ENCODE results near the gene ZBTB33.

ZBTB33 gene

DNA sequence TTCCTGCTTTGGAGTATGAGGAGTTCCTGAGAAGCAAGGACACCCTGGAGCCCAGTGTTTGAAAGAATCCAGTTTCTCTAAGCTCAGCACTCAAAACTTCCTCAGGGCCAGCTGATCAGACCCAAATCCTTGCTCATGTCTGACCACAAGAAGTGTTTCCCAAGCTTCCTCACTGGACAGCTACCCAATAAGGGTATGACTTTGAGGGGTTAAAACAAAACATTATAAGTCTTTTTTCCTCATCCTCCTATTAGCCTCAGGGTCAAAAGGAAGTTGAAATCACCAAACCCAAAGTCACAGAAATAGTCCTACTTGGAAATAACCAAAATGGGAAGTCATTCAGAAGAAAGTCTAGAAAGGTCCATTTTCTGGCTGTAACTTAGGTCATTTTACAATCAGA lies 13.7 kb downstream of the ZBTB33 start:
- no peak for DNase-seq

DNA sequence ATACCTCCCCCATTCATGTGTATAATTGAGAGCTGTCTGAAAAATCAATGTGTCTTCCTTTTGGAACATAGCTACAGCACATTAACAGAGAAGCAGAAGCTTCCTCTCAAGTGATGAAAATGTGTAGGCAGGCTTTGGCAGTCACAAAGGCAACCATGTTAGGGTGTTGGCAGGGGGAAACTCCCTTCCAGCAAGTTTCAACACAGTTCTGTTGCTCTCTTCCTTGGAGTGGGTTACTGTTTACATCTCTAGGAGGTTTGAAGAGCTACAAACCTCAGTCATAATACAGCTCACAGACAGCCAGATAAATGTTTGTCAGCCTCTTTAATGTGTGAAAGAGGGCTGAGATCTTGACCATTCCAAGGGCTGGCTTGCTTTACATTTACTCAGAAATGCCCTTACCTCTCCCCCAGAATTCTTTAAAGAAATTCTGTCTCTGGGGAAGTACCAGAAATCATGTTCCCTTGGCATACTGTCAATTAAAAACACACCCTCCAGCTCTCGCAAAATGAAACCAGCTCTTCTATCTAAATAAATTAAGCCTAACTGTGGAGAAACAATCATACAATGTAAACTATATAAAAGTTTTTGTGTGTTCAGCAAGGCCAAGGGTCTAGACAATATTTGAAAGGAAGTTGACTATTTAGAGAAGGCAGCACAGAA lies 18.9 kb downstream of the ZBTB33 start:
- no peak for DNase-seq

DNA sequence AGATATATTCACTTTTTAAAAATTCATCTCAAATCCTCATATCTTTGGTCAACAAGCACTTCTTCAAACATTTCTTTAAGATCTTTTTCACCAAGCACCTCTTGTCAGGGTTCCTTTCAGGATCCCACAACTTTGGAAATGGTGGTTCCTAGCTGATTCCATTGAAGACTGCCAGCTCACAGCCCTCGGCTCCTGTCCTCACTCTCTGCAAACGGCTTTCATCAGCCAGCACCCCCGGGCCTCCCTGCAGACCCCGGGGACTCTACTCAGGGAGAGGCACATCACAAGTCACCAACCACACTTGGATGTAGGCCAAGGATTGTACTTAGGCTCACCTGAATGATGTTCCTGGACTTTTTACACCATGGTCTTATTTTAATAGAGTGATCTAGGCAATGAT lies 20.0 kb downstream of the ZBTB33 start:
- no peak for DNase-seq

DNA sequence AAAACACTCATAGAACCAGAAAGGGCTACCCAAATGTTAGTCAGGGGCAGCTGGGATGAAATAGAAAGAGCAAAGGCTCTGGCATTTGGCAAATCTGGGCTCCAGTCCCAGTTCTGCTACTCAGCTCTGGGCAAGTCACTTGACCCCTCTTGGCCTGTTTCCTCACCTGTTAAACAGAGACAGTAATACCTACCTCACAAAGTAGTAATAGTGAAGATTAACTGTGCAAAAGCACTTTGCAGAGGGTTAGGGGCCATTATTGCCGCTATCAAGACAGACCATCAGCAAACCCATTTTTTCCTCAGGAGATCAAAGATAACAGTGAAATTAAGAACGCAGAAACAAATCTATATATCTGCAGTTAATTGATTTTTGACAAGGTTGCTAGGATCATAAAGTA lies 20.6 kb downstream of the ZBTB33 start:
- DNase-seq, result no peak

DNA sequence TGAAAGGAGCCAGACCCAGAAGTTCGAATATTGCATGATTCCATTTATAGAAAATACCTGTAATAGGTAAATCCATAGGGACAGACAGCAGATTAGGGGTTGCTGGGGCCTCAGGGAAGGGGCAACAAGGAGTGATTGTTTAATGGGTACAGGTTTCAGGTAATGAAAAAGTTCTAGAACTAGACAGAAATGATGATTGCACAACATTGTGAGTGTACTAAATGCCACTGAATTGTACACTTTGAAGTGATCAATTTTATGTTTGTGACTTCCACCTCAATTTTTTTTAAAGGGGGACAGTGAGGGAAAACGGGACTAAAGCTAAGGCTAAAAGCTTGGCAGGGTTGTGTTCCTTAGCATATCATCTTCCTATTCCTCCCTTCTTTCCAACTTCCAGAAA lies 23.5 kb downstream of the ZBTB33 start:
- no peak for DNase-seq

DNA sequence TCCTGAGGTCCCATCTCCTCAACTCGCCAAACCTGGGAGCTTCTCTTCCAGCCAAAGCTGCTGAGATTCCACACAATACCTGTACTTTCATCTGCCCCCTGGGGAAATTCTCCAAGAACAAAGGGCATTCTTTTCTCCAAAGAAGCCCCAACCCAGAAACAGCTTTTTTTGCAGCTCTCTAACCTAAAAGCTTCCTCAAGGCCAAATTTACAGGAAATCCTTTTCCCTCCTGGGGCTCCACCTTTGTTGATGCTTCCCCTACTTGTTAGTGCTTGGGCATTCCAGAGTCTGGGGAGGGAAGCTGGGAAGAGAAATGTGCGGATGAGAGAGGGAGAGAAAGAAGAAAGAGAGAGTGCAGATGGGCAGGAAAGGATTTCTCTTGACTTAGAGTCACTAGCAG lies 24.3 kb downstream of the ZBTB33 start:
- DNase-seq, result no peak

DNA sequence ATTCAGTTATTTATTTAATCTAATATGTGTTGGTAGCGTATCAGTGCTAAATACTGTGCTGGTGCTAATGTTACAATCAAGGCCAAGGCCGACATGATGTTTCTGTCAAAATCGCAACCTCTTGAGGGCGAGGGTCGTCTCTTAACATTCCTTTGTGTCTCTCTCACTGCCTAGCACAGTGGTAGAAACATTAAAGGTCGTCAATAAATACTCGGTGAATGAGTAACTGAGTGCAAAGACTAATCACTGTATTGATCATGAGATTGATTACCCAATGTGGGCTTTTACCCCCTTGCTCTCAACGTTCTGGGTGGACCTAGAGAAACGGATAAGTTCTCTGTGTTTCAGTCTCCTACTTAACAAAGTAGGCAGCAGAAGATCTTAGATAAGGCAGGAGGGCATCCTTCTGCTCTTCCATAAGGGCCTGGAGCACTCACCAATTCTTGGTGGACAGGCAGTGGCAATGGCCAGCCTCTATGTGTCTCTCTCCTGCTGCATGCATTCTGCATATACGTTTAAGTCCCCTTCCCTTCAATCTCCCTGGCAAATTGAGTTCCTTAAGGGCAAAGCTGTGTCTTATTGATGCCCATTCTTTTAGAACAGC lies 30.5 kb downstream of the ZBTB33 start:
- no peak for DNase-seq

DNA sequence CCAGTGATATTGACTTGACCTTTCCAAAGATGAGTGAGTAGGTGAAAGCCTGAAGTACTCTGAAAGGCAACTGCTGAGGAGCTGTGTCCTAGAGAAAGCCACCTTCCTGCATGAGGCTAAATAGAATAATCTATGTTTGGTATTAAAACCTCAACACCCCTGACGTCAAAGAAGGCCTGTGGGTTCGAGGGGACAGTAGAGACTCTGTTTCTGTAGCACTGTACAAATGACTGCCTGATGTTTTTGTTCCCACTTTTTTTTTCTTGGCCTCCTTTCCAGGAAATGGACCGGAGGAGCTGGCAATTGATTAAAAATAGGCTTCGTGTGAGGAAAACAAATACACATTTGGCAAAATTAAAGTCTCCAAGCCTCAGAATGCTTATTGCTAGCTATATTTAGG lies 31.1 kb downstream of the ZBTB33 start:
- no peak for DNase-seq

DNA sequence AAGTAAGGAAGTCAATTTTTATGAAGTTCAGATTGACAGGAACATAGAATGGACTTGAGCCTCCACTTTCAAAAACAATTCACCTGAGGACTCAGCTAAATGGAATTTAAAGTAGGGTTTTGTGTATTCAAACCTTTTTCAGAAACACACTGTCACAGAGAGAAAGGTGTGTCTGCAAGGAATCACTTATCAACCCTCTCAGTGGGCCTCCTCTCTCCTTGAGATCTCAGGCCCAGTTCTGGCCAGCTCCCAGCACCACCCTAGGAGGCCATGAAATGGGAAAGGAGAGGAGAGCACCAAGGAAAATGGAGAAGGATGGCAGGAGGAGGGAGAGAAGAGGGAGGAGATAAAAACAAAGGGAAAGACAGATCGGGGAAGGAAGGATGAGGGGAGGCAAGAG lies 32.1 kb downstream of the ZBTB33 start:
- DNase-seq, result no peak

DNA sequence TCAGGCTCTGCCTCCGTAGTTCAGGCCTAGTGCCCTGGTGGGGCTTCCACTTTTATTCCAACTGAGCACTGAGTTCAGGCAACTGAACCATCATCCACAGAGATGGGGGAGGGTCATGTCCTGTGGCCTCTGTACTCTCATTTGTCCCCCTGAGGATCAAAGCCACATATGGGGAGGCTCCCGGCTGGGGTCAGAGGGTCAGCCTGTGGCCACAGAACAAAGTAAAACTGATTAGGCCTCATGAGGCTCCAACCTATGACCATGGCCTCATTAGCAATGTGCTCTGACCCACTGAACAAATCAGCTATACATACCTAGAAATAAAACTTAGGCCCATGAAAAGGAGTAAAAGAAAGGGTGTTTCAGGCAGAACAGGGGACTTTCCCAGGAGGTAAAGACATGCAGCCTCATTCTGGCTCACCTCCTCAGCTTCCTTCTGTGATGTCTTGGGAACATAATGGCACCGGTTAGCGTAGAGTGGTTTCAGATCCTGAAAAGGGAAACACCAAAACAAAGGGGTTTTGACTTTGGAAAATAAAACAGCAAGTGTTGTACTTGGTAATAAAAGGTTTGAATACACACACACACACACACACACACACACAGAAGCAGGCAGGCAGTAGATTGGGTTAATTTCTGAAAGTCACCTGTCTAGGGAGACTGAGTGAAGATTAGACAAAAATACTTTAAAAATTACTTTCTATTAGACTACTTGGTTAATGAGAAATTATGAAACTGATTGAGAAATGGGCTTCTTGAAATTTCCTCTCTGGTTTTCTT lies 36.3 kb downstream of the ZBTB33 start:
- DNase-seq, result no peak

DNA sequence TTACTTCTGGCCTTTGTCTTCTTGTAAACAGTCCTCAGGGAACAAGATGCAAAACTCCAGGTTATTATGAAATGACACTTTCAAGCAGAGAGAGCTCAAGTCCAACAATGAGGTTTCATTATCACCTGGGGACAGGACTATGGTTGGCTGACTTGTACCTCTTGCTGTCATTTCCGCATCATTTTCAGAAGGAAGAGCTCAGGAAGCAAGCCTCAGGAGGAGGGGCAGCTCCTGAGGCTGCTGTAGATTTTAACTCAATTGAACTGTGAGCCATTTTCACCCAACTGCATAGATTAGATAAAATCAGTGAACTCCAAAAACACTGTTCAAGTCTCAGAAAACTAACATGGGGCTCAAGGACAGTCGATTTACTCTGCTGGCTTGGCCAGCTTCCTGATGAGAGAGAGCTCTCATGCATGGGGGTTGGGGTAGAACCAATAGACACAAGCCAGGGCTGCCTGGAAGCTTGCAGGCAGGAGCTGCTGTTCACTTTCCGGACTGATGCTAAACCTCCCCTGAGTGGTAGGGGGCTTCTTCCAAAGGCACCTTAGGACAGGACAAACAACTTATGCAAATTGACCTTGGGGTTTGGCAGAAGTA lies 37.0 kb downstream of the ZBTB33 start:
- no peak for DNase-seq

DNA sequence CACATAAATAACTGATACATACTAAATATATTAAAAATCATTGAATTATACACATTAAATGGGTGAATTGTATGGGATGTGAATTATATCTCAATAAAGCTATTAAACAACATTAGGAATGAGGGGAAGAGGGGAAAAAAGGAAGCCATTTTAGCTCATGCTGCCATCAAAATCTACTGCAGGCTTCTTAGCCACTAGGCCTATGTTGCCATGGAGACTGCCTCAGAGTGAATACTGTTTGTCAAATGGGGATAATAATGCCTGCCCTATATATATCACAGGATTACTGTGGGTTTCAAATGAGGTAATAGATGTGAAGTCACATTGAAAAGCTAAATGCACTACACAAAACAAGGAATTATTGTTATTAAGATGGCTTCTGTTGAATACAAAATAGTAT lies 39.5 kb downstream of the ZBTB33 start:
- DNase-seq, result no peak

DNA sequence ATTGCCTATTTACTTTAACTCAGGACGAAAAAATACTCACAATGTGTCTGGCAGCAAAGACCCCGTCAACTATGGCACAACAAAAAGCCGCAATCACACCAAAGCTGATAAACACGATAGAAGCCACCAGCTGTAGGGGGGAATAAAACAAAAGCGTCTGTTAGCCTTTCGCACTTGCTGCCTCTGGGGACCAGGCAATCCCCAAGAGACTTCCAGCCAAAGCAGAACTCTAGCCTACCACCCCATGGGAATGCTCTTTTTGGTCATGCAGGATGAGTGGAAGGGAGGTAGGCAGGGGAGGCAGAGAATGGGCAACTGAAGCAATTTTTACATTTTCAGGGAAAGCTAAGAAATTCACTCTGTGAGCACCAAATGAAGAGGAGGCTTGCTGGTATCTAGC lies 40.6 kb downstream of the ZBTB33 start:
- no peak for DNase-seq

DNA sequence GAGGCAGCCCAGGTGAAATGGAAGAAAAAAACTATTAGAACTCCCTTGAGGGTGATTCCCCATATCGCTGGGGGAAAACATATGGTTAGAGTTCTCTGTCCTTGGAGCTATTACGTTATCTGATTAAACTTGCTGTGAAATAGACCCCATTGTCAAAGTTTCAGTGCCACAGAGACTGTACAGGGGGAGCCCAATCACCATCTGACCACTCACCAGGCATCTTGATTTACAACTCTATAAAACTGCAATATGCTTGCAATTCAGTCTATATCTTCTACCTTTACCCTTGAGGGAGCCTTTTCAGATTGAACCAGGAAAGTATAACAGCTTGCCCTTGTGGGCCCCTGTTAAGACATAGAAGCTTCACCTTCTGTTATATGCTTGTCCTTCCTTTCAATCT lies 42.4 kb downstream of the ZBTB33 start:
- DNase-seq, result no peak

DNA sequence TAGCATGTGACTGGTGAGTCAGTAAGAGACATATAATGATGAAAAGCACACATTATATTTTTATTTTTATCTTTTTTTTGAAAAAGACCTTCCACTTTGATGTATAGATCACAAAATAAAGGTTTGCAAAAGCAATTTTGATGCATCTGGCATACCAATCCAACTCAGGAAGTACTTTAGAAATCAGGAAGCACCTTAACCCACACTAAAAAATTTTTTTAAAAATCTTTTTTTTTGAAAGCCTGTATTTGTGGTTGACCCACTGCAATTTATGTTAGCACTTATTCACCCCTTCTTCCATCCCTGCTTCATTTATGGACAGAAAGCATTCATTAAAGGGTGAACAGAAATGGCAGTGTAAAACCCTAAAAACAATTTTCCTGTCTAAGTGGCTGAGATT lies 44.0 kb downstream of the ZBTB33 start:
- no peak for DNase-seq

DNA sequence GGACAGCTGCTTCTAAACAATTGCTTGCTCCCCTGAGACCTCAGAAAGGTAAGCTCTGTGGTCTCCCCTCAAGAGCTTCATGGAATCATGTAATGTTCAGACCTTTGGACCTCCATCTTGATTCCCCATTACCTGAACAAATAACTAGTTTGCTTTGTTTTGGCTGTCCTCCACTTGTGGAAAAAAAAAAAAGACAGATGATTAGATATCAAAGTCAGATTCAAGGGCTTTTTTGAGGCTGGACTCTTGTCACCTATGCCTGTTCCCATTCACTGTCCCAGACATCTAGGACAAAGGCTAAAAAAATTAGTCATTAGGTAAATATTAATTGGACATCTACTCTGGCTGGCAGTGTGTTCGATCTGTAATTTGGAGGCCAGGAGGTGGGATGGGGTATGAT lies 47.3 kb downstream of the ZBTB33 start:
- no peak for DNase-seq

DNA sequence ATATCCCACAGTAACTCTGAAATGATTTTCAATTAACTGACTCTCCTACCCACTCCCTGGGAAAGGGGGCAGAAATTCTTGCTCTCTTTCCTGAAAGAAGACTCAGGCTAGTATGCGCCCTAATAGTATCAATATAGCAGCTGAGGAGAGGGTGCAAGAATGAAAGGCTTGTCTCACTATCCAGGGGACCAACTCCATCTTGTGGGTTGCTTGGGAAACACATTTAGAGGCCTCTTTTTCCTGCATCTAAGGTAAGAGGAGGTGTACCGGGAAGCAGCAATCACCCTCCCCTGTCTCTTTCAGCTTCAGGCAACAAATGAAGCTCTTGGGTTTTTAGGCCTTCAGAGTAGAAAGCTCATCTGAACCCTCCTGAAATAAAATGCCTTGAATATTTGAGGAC lies 49.3 kb downstream of the ZBTB33 start:
- no peak for DNase-seq

DNA sequence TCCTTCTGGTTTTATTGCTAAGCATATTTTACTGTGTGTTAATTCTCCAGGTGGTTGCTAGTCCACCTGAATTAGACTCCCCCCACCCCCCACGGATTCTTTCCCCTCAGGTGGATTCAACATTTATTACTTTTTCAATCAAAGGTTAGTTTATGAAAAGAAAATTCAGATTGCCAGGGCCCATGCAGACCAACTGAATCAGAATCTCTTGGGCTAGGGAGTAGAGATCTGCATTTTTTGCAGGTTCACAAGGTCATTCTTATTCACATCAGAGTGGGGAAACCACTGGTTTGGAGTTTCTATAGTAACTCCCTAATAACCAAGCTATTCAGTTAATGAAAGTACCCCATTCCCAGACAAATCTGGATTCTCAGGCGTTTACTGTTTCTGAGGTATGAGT lies 50.9 kb downstream of the ZBTB33 start:
- DNase-seq, result no peak

DNA sequence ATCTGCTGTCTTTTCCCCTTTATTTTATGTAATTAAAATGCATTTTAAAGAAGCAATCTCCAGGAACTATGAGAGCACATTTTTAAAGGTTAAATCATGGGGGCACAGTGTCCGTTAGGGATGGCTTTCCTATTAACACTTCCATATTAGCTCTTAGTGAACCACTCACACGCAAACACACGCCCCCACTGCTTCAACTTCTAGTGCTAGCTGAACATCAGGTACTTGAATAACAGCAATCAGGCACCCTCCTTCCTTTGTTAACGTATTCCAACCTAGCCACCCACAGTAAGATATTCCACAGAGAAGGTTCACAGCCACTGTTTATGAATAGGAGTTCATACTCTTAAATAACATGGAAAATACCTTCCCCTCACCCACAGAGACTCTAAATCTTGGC lies 51.3 kb downstream of the ZBTB33 start:
- DNase-seq, result no peak

DNA sequence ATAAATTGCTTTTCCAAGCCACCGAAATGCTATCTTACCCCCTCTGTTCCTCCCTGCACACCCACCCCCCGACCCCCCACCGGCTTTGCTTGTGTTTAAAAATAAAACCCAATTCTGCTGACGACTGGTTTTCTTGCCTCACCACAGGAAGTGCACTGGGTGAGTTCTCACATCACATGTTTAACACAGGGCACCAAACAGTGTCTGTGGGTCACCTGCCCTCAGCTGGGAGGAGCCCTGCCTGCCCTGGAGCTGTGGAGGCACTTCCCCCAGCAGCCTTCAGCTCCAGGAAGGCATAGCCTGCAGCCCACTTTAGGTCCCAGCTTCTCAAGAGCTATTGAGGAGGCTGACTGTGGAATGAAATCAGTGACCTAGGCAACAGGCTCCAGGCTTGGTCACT lies 51.8 kb downstream of the ZBTB33 start:
- DNase-seq, result no peak

DNA sequence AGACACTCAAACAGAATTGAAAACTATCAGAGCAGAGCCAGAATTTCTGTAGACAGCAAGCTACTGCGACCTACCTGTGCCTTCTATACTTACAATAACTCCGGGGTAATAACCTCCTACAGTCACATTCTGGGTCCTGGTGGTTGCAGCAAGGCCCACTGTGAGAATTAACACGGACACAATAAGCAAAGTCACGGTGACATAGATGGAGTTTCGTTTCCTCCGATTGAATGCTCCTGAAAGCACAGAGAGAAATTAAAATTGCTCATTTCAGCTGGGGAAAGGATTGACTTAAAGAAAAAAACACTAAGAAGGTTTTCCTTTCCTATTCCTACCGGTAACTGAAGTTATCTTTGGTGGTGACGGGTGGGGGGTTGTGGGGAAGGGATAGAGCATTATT lies 53.6 kb downstream of the ZBTB33 start:
- no peak for DNase-seq

DNA sequence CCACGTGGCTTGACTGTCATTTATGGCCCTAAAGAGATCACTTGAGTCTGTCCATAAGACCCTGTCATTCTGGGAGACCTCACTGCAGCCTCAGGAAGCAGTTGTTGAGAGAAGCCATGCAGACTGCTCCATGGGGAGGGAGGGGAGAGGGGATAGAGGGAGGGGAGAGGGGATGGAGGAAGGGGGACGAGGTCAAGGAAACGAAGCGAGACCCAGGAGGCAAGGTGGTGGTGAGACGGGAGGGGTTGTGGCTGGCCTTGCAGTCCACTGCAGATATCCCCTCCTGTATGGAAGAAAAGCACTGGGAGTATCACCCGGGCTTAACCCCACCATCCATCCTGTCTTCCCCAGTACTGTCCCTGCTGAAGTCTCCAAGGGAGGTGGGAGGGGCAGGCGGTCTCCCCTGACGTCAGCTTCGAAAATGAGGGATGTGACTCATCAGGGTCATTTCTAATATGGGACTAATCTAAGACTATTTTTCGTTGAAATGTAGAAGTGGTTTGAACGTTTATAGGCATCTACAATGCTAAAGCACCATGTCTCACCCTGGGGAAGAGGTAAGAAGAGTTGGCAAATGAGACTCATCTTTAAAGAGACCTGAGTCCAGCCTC lies 55.0 kb downstream of the ZBTB33 start:
- DNase-seq, result no peak

DNA sequence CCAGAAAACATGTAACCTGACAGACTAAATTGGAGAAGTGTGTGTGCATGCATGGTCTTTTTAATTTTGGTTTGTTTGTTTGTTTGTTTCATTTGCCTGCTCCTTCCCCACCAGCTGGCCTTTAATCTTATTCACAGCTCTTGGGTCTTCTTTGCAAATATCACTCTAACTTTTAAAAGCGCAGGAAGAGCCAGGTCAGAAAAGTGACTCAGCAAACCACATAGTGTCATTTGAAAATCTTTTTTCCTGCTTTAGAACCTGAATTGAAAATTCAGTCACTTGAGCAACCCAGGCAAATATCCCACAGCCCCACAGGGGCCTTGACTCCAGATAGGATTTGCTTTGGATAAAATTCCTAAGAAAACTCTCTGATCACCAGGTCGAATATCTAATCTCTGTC lies 56.0 kb downstream of the ZBTB33 start:
- DNase-seq, result no peak

Data from NCI-H345 (cell line).